ENCODE results near the gene SV2B. TPM values are rescaled to one million over a fixed set of nuclear protein-coding genes. Genes with fewer than 3 reads are reported as not detected.

SV2B gene
- total RNA-seq, 1 experiment from 2014 or later, result 1.4 TPM

GRCh38 chr15:91199511-91199910 is 99.5 kb downstream of the SV2B start:
- DNase-seq (ENCODE audit: low spot score) (no peak), ATAC-seq (no peak)
- Mint-ChIP-seq H3K27ac (no peak overlapping the region; the same call in 1 of the 2 replicates), H3K27me3 (ENCODE audit: low read depth) (no peaks in the 10 kb centered on the region), H3K4me1 (peaks cover 15% of the 10 kb centered on the region), H3K4me3 (no peak overlapping the region), H3K36me3 (no peaks in the 10 kb centered on the region), H3K9me3 (no peaks in the 10 kb centered on the region; the same call in 1 of the 2 replicates)
- CTCF ChIA-PET, result interaction anchor here (1.5 kb wide), 1 partner anchor 15 kb away, joined by 4 read pairs; no protein-coding TSS in a partner anchor
- POLR2A ChIA-PET, result no interaction called here
- TF ChIP-seq HMGXB4 (CRISPR knock-in tag; IDR thresholded peaks at IDR 0.05), result no peak
- no peak for TF ChIP-seq ZNF423 (CRISPR knock-in tag; IDR thresholded peaks at IDR 0.05)
- TF ChIP-seq ARID4B (CRISPR knock-in tag; IDR thresholded peaks at IDR 0.05; ENCODE audit: borderline replicate concordance), result no peak
- no peak for TF ChIP-seq GTF2I (CRISPR knock-in tag; conservative IDR thresholded peaks at IDR 0.05)
- no peak for TF ChIP-seq GRHL2 (CRISPR knock-in tag; IDR thresholded peaks at IDR 0.05; ENCODE audit: insufficient replicate concordance, severe bottlenecking)
- TF ChIP-seq KAT7 (CRISPR knock-in tag; IDR thresholded peaks at IDR 0.05; ENCODE audit: borderline replicate concordance), result no peak
- no peak for TF ChIP-seq SP1 (CRISPR knock-in tag; conservative IDR thresholded peaks at IDR 0.05)
- TF ChIP-seq ZBTB43 (CRISPR knock-in tag; IDR thresholded peaks at IDR 0.05), result no peak
- TF ChIP-seq ELF4 (CRISPR knock-in tag; IDR thresholded peaks at IDR 0.05; ENCODE audit: low read depth), result no peak
- no peak for TF ChIP-seq ZNF512 (CRISPR knock-in tag; IDR thresholded peaks at IDR 0.05; ENCODE audit: borderline replicate concordance)
- TF ChIP-seq ATF1 (CRISPR knock-in tag; IDR thresholded peaks at IDR 0.05), result no peak
- TF ChIP-seq GABPB1 (CRISPR knock-in tag; IDR thresholded peaks at IDR 0.05), result no peak
- TF ChIP-seq IRF1 (CRISPR knock-in tag; IDR thresholded peaks at IDR 0.05), result no peak
- TF ChIP-seq ZNF281 (CRISPR knock-in tag; IDR thresholded peaks at IDR 0.05), result no peak
- no peak for TF ChIP-seq E2F1 (CRISPR knock-in tag; IDR thresholded peaks at IDR 0.05)
- TF ChIP-seq CDX4 (CRISPR knock-in tag; IDR thresholded peaks at IDR 0.05; ENCODE audit: borderline replicate concordance), result no peak
- no peak for TF ChIP-seq E2F5 (CRISPR knock-in tag; IDR thresholded peaks at IDR 0.05)

Data from WTC11 (cell line).